GM10248 (cell line): ENCODE data around the gene ZFYVE26.

ENCODE experiments used
- CTCF ChIA-PET: fragments of 300-600 bp; sonication (Branson Sonifier 250); formaldehyde crosslinking; extraction: SDS; loops from one replicate; lab custom pipeline; 2021; ENCODE audit warnings: antibody characterized with exemption; lab: Yijun Ruan, JAX
- POLR2A ChIA-PET: fragments of 350-650 bp; sonication (Branson Sonifier 250); formaldehyde crosslinking; extraction: SDS; loops from one replicate; lab custom pipeline; 2020; ENCODE audit warnings: antibody characterized with exemption; lab: Yijun Ruan, JAX
- DNase-seq: peaks from one replicate; pipeline ENCODE4 v3.0.0; 2012; ENCODE audit errors: extremely low spot score
- CTCF ChIP-seq: IDR thresholded peaks from 2 replicates; pipeline ENCODE4 v1.5.1; 2012; ENCODE audit warnings: mild to moderate bottlenecking, low read depth; ENCODE audit errors: extremely low read depth, missing control alignments, control extremely low read depth

The ZFYVE26 gene

DNA sequence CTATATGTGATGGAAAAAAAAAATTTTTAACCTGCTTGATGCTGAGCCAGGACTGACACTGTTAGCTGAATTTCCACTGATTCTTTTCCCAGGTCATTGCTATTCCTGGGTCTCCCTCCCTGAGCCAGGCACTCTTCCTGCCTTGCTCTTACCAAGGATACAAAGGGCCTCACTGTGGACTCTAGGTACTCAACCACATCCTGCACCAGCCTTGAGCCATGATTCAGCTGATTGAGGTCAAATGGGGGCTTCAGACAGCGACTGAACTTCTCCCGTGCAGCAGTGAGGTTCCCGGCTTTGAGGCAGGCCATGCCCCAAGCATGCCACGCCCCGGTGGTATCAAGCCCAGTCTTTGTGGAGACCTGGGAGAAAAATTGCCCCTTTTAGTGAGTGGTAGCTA, 54.3 kb downstream of the ZFYVE26 start:
- POLR2A ChIA-PET, result no interaction called here
- TF ChIP-seq CTCF, result no peak
- DNase-seq, result no peak
- CTCF ChIA-PET, result interaction anchor here (1.2 kb wide), 1 partner anchor 9 kb away, joined by 3 read pairs; no protein-coding TSS in a partner anchor

- CTCF ChIA-PET, result interaction anchor here (1.1 to 1.4 kb wide), 4 partner anchors 10 to 16 kb away, joined by 3 read pairs; no protein-coding TSS in a partner anchor
- TF ChIP-seq CTCF, result no peak
- POLR2A ChIA-PET, result no interaction called here
These were observed 56.5 kb downstream of the ZFYVE26 start for GRCh38 chr14:67759916-67760315.

GRCh38 chr14:67757175-67757574, 59.2 kb downstream of the ZFYVE26 start:
- DNase-seq, result no peak
- TF ChIP-seq CTCF, result no peak
- POLR2A ChIA-PET, result no interaction called here
- CTCF ChIA-PET, result no interaction called here

More at GRCh38 chr14:67759916-67760315, 56.5 kb downstream of the ZFYVE26 start:
- DNase-seq, result no peak

GRCh38 chr14:67756496-67756895, 59.9 kb downstream of the ZFYVE26 start:
- CTCF ChIA-PET, result interaction anchor here (1.1 kb wide), 1 partner anchor 11 kb away, joined by 3 read pairs; no protein-coding TSS in a partner anchor
- POLR2A ChIA-PET, result no interaction called here
- no peak for DNase-seq
- no peak for TF ChIP-seq CTCF

GRCh38 chr14:67749341-67750084, 66.9 kb downstream of the ZFYVE26 start:
- no peak for TF ChIP-seq CTCF
- POLR2A ChIA-PET, result no interaction called here
- CTCF ChIA-PET, result interaction anchor here (0.6 to 2.4 kb wide), 4 partner anchors 10 to 179 kb away, joined by 3 to 8 read pairs (median 4); no protein-coding TSS in a partner anchor

DNA sequence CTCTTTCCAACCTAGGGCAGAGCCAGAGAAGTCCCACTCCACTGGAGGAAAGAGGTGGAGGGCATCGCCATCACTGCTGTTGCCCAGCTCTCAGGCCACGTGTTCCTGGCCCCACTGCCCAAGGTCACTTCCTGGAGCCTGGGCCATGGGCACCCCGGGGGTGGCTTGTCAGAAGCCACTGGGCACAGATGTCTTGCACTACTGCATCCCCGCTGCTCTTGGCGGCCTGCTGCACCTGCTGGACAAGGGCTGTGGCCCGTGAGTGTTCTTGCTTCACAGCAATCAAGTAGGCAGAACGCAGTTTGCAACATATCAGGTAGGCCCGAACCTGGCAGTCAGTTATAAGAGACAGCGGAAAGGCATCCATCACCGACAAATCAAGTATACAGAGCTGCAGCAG, 68.1 kb downstream of the ZFYVE26 start:
- POLR2A ChIA-PET, result no interaction called here
- no peak for DNase-seq
- no peak for TF ChIP-seq CTCF
- CTCF ChIA-PET, result interaction anchor here (1.6 to 2.4 kb wide), 2 partner anchors 44 to 164 kb away, joined by 6 to 8 read pairs; no protein-coding TSS in a partner anchor

More at GRCh38 chr14:67749341-67750084, 66.9 kb downstream of the ZFYVE26 start:
- DNase-seq, result no peak
